RWPE1 (cell line): ENCODE measurements around the gene UAP1.

ENCODE experiments used
- CTCF ChIA-PET: fragments of 350-600 bp; sonication (Branson Sonifier 250); formaldehyde crosslinking; extraction: SDS; loops from one replicate; lab custom pipeline; 2021; lab: Yijun Ruan, JAX
- POLR2A ChIA-PET: fragments of 400-600 bp; formaldehyde crosslinking; extraction: SDS; loops from one replicate; lab custom pipeline; 2020; ENCODE audit warnings: antibody characterized with exemption; ENCODE audit not compliant: low non-redundant PET; lab: Yijun Ruan, JAX
- DNase-seq: peaks from one replicate; pipeline ENCODE4 v3.0.0; 2012; ENCODE audit warnings: low spot score
- H3K27ac ChIP-seq: fragments of 450-650 bp; 2 replicates; pipeline ENCODE4 v1.5.1; 2017
- CTCF ChIP-seq: fragments of 450-650 bp; conservative IDR thresholded peaks from 2 replicates; pipeline ENCODE4 v1.5.1; 2017; ENCODE audit warnings: low read depth, mild to moderate bottlenecking

The UAP1 gene

GRCh38 chr1:162537216-162537615, 24.3 kb upstream of the UAP1 start:
- DNase-seq: no peak
- no peak overlapping the region for H3K27ac ChIP-seq
- POLR2A ChIA-PET: no interaction called here
- CTCF ChIA-PET: interaction anchor here (0.6 kb wide), 1 partner anchor 43 kb away, joined by 3 read pairs; no protein-coding TSS in a partner anchor
- no peak for TF ChIP-seq CTCF

GRCh38 chr1:162538815-162539431, 22.6 kb upstream of the UAP1 start:
- ChIA-PET POLR2A (no interaction called here), CTCF (interaction anchor here (0.5 kb wide), 1 partner anchor 484 kb away, joined by 3 read pairs; no protein-coding TSS in a partner anchor)
- DNase-seq: peak; percentile 80
- no peak for TF ChIP-seq CTCF
- peak overlapping the region; percentile 88 for H3K27ac ChIP-seq

DNA sequence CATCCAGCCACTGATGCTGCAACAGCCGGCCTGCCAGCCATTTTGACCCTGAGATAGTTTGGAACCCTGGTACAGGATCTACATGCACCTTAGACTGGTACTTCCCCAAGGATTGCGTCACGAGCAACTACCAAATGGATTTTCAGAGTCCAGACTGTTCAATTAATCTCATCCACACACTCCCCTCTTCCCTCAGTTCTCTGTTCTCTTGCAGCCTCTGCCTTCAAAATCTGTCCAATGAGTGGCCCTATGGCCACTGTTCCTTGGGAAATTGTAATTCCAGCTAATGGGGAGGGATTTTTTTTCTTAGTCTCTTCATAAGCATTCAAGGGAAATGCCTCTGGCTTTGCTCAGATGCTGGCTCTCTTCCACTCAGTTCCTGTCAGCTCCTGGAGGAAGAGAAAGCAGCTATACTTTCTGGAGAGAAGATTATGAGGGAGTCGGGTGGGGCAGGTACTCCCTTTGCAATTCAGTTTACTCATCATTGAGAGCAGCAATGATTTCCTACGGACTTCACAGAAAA, 19.8 kb upstream of the UAP1 start:
- ChIA-PET CTCF (no interaction called here), POLR2A (no interaction called here)
- no peak for TF ChIP-seq CTCF
- peak; percentile 80 for DNase-seq
- H3K27ac ChIP-seq: peak overlapping the region; percentile 88

- ChIA-PET POLR2A (no interaction called here), CTCF (no interaction called here)
- H3K27ac ChIP-seq: no peak overlapping the region
- DNase-seq: no peak
- TF ChIP-seq CTCF: no peak
Measured at GRCh38 chr1:162543228-162543627, 18.3 kb upstream of the UAP1 start.

DNA sequence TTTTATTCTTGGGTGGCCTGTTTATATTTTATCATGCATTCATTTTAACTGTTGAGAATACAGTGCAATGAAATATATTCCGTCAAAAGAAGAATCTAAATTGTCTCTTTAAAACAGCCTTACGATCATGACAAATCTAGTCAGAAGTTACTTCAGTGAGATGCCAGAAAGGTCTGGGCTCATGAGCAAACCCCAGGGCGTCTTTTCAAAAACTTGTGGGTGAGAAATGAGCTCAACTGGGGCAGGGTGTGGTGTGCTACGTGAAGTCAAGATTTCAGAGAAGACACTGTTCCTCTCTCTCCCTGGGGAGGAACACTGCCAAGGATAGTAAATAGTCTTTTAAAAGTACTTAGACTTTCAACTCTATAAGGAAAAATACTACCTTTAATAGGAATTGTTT, 13.4 kb upstream of the UAP1 start:
- H3K27ac ChIP-seq: peak overlapping the region; percentile 74
- CTCF ChIA-PET: interaction anchor here (0.6 kb wide), 1 partner anchor 1309 kb away, joined by 7 read pairs; no protein-coding TSS in a partner anchor
- no peak for DNase-seq
- no peak for TF ChIP-seq CTCF
- POLR2A ChIA-PET: no interaction called here

- CTCF ChIA-PET: no interaction called here
- no peak overlapping the region for H3K27ac ChIP-seq
- POLR2A ChIA-PET: no interaction called here
- no peak for DNase-seq
- TF ChIP-seq CTCF: no peak
Measured at GRCh38 chr1:162549001-162549400, 12.5 kb upstream of the UAP1 start.
